Activated CD8-positive, alpha-beta memory T cell treated with anti-CD3 and anti-CD28 coated beads, Interleukin-2, amount 50 U/mL, for 24 hours (primary cell): Measurements from ENCODE around the gene MYH11.
"Not testable (repeated sequence)": the region's sequence is repeated elsewhere in the genome, so short reads cannot be mapped to it uniquely, and the experiment has no call there.

ENCODE experiments used
- DNase-seq: peaks from one replicate; pipeline ENCODE4 v3.0.0-alpha.2; 2020; ENCODE audit errors: extremely low read depth

The MYH11 gene

DNA sequence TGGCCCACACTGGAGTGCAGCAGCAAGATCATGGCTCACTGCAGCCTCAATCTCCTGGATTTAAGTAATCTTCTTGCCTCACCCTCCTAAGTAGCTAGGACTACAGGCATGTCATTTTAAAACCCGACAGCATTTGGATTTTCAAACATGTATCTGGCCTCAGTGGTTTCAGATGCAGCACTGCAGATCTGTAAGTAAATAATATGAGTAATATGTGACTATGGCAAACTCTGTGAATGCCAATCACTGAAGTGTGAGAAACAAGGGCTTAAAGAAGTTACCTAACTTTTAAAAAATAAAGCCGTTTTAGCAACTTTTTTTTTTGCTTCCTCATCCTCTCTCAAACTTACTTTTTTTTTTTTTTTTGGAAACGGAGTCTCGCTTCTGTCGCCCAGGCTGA lies 19.7 kb upstream of the MYH11 start:
- DNase-seq = no peak

DNA sequence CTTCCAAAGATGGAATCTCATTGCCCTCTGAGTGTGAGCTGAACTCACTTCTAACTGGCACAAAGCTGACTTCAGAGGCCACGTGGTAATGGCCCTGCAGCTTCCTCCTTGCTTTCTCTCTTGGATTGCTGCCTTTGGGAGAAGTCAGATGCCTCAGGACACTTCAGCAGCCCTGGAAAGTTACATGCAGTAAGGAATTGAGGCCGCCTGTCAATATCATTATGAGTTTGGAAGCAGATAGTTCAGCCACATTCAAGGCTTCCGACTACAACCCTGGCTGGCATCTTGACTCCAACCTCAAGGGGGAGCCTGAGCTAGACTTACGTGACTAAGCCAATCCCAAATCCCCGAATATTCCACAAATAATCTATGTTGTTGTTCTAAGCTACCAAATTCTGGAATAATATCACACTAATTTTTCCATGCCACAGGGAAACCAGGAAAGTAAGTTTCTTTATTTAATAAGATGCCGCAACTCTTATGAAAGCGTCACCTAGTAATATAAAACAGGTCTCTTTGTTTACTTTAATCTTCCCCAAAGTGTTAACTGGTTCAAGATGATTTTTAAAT lies 18.0 kb upstream of the MYH11 start:
- no peak for DNase-seq

DNA sequence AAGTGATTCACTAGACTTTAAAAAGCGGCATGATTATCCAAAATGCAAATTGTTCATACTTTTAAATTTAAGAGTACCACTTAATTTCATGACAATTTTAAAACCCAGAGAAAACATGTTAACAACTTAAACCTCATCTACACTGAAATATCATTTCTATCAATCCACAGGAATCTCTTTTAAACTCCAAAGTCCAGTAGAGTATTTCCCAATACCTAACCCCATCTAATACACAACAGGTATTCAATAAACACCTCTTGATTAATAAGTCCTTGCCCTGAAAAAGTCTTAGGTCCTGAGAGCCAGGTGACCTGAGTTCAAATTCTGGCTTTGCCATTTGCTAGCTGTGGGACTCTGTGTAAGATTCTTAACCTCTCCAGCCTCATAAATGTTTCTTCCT lies 16.9 kb upstream of the MYH11 start:
- DNase-seq = no peak

DNA sequence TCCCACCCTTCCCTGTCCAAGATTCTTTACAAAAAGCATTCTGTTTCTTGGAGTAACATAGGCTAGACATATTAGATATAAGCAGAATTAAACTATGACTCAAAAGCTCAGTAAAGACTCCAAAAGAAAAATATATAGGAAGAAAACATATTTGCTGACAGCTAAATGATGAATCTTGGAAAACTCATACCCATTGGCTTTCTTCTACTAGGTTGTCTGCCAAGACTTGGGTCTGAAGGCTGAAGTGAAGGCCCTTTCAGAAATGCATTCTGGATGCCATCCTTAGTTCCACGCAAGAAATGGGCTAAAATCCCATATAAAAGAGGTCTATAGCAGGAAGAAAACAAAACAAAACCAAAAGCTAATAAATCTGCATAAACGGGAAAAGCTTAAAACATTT lies 16.5 kb upstream of the MYH11 start:
- DNase-seq = no peak

DNA sequence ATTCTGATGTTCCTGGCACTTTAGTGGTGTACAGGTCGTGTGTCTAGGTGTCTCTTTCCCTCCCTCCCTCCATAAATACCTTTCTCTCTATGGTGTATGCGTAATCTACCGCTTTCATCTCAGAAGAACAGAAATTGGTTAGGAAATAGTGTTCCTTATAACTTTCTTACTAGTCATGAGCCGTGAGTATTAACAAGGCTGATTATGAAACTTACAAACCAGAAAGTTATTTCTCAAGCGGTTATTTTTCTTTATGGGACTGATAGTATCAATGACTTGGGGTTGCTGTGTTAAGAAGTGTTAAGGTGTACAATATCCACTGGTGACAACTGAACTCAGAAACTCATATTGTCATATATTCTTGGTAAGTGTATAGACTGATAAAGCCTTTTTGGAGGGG lies 13.2 kb upstream of the MYH11 start:
- no peak for DNase-seq

DNA sequence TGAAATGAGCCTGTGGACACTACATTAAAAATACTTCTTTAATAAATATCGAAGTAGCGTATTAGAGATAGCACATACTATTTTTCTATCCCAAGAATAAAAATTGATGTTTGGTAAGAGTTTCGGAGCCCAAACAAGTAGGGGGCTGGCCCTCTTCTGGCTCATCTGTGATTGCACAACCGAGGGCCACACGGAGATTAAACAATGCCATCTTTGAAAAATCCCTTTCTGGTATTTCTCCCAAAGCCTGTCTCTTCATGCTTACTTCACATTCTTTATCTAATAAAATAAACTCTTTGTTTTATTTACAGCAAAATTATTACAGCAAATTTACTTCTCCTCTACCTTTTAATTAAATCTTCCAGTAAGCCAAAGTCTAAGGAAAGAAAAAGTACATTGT lies 9.6 kb upstream of the MYH11 start:
- no peak for DNase-seq

DNA sequence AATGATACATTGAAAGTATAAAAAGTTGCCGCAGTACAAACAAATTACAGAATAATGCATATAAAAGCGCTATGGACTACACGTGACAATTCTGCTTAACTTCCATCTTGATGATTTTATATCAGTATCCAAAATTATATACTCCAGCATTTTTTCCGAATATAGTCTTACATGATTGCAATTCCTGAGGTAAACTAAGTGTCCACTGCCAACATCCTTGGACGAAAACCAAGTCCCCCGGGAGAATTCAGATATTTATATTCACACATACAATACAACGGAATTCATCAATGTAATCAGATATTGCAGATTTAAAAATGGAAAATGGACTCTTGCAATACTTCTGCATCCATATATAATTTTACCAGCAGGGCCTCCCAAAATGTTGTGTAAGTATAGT lies 8.9 kb upstream of the MYH11 start:
- no peak for DNase-seq

DNA sequence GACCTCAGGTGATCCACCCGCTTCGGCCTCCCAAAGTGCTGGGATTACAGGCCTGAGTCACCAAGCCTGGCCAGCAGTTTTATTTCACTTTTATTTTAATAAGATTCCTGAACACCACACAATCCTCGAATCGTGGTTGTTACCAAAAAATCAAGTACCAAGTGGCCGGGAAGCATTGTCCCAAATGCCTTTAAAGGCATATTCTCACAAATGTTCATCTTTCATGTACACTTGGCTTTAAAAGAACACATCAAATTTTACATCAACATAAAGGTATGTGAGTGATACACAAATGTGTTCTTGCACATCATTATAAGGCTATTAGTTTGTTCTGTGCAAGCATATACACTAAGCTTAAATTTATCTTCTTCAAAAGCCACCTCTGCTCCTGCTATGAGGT lies 8.1 kb upstream of the MYH11 start:
- no peak for DNase-seq

DNA sequence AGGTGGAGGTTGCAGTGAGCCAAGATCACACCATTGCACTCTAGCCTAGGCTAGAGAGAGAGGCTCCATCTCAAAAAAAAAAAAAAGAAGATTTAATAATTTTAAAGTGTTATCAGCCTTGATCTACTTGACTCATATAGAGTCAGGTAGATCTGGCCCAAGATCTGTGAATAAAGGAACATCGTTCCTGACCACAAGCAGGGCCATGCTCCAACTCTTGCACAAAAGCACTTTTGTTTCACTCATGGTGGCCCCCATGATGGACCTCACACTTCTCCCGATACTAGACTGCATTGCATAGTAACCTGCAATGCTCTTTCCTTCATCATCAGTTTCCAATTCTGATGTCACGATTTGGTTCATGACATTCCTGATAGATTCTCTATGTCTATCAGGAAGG lies 5.2 kb upstream of the MYH11 start:
- no peak for DNase-seq

DNA sequence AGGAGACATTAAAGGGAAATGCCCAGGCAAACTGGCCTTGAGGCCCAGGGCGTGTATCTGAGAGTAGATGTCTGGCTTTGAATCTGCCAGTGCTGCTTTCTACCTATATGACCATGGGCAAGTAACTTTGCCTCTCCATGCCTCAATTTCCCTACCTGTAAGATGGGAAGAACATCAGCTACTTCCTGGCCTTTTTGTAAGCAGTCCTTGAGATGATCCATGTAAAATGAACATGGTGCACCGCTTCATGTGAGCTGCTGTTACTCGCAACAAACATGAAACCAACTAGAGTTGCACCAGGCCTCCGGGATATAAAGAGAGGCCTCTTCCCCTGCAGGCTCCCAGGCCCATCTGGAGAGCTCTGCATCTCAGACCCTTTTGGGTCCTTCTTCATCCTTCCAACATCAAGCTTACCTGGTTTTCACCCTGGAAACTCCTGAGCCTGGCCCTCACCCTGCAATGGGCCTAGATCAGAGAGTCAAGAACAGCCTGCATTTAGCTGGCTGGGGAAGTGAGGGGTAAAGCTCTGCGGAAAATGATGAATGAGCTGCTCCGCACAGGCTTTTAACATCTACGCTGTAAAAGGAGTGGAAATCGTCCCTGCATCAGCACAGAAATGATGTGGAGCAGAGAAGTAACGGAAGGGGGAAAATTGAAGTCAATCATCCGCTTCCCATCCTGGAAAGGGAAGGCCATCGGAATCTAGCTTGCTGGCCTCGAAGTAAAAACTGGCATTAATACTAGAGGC lies 2.3 kb upstream of the MYH11 start:
- DNase-seq = no peak

DNA sequence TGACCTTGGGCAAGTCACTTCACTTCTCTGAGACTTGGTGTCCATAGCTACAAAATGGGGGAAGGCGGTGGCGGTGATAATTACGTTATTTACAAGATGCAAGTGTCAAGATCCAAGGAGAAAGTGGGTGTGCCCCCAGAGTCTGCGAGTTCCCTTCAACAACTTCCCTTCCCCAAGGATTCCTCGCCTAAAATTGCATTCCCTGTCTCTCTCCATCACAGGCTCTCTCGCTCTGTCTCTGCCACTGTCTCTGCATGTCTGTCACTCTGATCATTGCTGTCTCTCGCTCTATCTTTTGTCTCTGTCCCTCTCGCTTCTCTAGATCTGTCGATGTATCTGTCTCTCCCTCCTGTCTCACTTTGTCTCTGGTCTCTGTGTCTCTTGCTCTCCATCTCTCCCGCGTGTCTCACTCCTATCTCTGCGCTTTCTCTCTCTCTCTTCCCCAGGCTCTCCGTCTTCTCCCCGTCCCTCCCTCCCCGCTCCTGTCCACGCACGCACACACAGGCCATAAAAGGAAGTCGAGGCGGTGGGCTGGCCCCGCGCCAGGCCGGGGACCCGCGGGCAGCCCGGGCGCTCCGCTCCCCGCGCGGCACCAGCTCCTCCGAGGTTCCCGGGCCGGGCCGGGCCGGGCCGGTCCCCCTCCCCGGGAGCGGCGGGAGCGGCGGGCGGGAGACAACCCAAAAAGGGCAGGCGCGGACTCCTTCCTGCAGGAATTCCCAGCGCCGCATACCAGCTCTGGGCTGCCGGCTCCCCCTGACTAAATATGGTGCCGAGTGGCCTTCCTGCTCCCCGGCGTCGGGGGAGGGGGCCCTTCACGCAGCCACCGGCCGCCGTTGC lies 1.1 kb upstream of the MYH11 start:
- no peak for DNase-seq

DNA sequence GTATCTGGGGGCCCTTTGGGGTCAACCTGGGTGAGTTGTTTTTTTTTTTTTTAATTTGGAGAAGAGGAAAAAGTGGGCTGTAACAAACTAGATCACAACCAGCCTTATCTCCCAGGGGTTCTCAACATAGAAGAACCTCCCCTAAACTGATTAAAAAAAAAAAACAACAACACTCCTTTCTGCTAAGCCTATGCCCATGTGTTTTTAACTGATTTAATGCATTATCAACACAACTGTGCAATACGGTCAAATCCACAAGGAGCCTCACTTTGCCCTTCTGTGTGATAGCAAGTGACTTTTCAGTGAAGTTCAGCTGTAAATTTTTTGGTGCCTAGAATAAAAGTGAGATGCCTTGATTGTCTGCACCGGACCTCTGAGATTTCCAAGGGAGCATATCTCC lies 646 bp downstream of the MYH11 start:
- no peak for DNase-seq

DNA sequence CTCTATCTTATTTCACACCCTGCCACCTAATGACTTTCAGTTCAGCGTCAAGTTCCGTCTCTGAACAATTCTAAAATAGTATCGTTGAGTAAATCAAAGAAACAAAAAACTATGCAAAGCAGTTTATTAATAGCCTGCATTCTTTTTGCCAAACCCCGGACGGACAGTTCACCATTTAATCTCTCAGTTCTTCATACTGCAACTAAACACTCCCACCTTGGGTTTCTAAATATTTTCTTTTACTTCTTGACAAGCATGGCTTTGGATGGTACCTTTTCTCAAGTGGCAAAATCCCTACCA lies 1.2 kb downstream of the MYH11 start:
- no peak for DNase-seq

DNA sequence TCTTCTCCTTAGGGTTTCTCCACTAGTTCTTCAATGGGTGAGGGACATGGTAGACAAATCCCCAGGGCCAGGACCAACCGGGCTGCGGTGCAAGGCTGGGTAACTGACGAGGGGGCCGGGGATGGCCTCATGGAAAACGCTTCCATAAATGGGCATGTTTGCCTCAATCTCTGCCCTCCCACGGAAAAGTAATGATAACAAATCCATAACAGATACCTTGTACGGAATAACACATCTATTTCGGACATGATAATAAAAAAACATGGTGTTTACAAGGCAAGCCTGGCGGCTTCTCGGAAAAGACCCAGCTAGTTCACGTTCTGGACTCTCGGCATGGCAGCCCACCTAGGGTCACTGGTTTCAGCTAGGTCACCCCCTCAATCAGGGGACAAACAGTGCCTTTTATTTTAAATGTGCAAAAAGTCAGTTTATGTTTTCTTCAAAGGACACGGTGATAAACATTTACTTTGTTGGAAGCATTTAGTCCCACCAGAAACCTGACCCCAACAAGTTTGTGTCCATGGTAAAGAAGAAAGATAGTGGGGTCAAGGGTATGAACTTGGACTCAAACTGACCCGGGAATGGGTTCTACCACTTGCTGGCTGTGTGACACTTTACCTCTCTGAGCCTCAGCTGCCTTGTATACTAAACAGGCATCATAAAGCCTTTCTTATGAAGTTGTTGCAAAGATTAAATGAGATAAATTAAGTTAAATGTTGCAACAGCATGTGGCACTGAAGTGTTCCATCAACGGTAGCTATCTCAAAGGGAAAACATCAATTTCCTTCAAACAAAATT lies 1.7 kb downstream of the MYH11 start:
- no peak for DNase-seq

DNA sequence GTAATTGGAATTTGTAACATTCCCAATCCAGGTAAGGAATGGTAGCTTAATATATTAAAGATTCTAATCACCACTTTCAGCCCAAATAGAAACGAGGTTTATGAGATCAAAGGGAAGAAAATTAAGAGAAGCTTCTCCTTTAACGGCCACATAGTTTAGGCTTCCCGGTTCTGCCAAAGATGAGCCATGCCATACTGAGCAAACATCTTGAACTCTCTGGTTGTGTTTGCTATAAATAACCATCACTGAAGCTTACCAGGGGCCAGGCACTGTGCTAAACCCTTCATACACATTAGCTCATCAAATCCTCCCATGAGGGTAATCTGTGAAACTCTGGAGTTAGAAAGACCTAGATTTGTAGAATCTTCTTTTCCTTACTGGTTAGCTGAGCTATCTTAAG lies 2.8 kb downstream of the MYH11 start:
- no peak for DNase-seq

DNA sequence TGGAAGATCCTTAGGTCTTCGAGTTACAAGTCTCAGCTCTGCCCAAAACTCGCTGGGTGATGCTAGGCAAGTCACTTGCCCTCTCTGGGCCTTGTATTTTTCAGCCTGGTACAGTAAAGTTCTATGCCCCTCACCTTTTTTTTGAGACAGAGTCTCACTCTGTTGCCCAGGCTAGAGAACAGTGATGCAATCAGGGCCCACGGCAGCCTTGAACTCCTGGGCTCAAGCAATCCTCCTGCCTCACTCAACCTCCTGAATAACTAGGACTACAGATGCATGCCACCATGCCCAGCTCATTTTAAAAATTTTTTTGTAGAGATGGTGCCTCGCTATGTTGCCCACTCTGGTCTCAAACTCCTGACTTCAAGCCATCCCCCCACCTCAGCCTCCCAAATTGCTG lies 3.8 kb downstream of the MYH11 start:
- no peak for DNase-seq

DNA sequence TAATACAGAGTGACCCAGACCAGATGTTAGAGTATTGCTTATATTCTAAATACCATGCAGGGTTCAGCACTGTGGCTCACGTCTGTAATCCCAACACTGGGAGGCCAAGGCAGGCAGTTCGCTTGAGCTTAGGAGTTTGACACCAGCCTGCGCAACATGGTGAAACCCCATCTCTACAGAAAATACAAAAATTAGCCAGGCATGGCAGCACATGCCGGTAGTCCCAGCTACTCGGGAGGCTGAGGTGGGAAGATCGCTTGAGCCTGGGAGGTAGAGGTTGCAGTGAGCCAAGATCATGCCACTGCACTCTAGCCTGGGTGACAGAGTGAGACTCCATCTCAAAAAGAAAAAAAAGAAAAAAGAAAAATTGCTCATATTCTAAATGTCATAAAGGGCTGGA lies 6.3 kb downstream of the MYH11 start:
- DNase-seq = not testable (repeated sequence)

DNA sequence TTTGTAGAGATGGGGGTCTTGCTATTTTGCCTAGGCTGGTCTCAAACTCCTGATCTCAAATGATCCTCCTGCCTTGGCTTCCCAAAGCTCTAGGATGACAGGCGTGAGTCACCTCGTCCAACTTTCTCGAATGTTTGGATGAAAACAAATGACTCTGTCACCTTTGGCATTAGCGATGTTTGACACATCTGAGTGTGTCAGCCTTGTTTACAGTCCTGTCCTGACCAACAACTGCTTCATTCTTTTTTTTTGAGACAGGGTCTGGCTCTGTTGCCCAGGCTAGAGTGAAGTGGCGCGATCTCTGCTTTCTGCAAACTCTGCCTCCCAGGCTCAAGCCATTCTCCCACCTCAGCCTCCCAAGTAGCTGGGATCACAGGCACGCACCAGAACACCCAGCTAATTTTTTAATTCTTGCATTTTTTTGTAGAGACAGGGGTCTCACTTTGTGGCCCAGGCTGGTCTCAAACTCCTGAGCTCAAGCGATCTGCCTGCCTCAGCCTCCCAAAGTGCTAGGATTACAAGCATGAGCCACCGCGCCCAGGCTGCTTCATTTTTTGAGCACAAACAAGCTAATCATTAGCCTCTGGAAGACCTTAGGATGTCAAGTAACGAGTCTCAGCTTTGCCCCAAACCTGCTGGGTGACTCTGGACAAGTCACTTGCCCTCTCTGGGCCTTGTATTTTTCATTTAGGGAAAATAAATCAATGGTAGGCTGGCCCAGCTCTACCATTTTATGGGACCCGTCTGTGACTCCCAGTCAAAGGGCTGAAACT lies 7.4 kb downstream of the MYH11 start:
- DNase-seq = no peak

DNA sequence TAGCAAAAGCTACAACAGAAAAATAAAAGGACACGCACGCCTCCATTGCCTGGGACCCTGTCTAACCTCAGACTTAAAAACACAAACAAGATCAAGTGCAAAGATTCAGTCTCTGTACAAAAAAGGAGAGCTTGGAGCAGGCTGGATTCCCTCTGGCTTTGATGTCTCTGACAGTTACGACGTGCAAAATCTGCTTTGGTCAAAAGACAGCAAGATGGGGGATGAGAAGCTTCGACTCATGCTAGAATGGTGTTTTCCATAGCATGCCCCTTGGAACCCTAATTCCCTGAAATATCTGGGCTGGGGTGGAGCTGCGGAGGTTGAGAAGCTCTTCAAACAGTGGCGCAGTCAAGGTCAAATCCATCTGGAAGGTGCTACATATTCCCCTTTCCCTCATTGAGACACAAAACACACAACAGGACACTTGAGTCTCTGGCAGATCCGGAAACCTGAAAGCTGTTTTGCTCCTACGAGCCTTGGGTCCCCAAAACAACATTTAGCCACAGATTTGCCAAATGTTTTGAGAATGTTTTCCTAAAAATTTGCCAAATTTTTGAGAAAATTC lies 9.1 kb downstream of the MYH11 start:
- no peak for DNase-seq

DNA sequence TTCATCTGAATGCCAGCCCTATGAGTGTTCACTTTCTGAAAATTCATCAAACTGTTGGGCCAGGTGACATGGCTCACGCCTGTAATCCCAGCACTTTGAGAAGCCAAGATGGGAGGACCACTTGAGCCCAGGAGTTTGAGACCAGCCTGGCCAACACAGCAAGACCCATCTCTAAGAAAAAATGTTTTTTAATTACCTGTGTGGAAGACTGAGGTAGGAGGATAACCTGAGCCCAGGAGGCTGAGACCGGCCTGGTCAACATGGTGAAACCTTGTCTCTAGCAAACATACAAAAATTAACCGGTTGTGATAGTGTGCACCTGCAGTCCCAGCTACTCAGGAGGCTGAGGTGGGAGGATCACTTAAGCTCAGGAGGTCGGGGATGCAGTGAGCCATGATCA lies 10.3 kb downstream of the MYH11 start:
- no peak for DNase-seq

DNA sequence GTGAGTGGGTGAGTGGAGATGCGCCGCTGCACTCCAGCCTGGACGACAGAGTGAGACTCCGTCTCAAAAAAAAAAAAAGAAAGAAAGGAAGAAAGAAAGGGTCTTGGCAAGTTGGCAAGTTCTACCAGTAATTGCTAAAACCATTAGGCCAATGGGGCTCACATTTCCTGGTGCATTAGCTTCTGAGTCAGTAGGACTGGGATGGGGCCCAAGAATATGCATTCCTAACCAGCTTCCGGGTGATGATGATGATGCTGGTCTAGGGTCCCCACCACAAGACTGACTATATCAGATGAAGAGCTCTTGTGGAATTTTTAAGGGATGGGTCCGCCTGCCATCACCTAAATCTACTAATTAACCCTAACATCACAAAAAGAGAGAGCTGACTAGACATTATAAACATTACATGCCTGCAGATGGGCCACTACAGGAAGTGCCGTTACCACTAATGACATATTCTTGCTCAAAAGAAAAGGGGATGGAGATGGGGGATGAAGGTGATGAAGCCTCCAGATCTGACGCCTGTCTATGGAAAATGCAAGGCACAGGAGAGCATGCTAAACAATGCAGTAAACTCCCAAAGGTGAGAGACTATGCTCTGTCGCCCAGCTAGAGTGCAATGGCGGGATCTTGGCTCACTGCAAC lies 13.1 kb downstream of the MYH11 start:
- no peak for DNase-seq
